HG03108 (cell line): ENCODE measurements around the gene ALS2CL.

Source experiments
- ATAC-seq: cut with Tn5 transposase; IDR thresholded peaks from one replicate; pipeline ENCODE4 v1.9.1; 2021; ENCODE audit warnings: moderate library complexity; ENCODE audit not compliant: unreplicated experiment

ALS2CL gene

DNA sequence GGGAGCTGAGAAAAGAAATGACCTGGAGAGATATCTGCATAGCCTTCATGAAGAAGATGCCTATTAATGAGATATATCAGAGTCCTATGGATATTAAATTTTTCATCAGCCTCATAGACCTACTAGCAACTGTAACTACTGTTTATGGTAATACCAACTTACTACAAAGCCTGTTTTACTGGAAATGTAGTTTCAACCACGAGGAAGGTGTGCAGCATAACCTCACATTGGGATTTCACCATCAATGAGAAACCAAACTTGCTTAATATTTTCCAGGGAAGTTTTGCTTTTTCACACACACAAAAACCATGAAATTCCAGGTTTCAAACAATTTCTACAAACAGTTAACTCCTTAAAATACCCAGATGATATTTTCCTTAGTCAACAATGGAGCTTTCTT lies 49.8 kb downstream of the ALS2CL start:
- ATAC-seq = no peak

DNA sequence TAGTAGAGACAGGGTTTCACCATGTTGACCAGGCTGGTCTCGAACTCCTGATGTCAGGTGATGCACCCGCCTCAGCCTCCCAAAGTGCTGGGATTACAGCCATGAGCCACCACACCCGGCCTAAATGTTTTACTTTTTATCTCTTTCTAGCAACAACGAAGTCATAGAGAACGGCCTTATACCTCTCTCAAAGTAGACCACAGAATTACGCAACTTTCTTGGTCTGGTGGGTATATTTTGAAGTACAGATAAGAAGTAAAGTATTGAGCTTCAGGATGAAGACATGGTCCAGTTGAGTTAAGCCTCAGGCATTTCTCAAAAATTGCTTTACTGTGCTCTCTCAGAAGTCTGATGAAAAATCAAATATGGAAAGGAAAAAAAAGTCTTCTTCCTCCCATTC lies 50.5 kb downstream of the ALS2CL start:
- no peak for ATAC-seq

DNA sequence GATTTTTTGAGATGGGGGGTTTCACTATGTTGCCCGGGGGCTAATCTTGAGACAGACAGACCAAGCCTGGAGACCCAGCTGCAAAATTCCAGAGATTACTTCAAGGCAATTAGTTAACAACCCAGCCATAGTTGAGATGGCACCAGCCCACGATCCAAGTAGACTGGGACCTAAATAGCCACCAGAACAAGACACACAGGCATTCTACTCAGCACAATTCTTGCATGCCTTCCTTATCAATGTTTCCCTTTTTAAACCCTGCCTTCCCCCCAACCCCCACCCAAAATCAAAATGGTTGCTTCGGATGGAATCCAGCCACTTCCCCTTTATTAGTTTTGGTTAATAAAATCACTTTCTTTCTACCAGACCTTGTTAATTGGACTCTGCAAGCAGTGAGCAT lies 52.6 kb downstream of the ALS2CL start:
- no peak for ATAC-seq

DNA sequence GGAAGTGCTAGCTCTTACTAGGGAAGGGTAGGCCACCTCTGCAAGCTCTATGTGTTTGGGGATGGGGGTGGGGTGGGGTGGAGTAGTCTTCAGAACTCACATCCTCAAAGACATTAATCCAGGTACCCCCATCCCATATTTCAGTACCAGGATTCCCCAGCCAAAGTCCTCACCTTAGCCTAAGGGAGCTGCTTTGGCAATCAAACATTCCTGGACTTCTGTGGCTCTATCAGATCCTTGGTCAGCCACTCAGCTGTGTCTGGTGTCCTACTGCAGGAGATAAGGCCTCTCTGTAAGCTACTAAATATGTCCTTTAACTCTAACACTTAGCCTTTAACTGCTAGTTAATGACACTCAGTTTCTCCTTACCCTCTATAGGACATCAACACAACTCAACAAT lies 54.3 kb downstream of the ALS2CL start:
- no peak for ATAC-seq

DNA sequence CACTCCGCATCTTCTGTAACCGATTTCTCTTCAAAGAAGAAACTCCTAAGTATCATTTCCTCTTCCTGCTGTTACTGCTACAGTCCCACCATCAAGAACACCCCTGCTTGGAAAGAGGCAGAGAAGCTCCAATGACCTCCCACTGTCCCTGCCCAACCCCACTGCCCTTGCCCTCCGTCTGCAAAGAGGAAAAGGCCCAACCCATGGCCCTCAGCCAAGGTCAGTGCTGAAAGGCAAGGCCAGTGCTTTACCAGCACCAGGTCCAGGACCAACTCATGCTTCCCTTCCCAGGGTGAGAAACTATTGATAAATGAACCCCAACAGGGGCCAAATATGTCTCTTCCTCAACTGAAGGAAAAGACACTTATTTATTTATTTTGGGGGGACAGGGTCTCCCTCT lies 58.6 kb downstream of the ALS2CL start:
- no peak for ATAC-seq

DNA sequence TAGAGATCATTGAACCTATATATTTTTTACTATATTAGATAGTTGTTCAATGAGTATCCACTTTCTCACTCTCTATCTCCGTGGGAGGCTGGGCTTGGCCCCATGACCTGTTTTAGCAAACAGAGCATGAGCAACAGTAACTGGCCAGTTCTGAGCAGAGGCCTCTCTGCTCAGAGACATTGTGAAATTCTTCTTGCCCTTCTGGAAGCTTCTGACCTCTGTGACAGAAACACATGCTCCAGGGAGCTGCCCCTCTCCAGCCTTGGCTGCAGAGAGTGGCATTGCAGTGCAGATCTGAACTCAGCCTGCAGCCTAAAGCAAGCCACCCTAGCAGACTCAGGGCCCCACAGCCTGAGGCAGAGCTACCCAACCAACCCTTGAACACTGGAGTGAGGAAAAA lies 60.7 kb downstream of the ALS2CL start:
- no peak for ATAC-seq

DNA sequence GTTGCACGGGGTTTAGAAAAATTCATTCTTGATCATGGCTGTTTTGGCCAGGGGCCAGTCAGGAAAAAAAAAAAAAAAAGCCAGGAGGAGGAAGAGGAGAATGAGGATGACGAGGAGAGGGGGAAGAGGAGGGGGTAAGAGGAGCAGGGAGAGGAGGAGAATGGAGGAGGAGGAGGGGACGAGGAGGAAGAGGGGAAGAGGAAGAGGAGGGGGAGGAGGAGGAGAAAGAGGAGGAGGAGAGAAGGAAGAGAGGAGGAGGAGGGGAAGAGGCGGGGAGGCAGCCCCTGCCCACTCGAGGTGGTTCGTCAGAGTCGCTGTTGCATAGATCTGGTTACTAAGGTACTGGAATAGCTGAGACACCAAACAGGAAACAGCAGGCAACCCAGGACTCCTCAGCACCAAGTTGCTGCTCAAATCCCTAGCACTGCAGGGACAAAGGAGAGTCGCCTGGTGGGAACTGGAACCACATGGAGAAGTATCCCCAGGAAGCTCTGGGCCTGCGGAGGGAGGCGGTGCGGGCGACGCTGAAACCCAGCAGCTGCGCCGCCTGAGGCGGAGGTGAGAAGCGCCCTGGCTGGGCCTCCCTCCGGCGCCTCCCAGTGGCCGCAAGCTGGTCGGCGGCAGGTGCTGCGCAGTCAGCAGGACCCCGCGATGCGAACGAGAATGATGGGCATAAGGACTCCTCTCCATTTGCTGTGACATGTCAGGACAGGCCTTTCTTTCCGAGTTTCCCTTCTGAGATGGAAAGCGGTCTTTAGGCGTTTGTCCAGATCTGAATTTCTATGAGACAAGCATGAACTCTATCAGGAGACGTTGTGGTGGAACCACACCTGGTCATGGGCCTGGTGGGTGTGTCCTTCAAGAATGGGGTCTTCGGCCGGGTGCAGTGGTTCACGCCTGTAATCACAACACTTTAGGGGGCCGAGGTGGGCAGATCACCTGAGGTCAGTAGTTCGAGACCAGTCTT lies 63.6 kb downstream of the ALS2CL start:
- ATAC-seq = peak; percentile 89

DNA sequence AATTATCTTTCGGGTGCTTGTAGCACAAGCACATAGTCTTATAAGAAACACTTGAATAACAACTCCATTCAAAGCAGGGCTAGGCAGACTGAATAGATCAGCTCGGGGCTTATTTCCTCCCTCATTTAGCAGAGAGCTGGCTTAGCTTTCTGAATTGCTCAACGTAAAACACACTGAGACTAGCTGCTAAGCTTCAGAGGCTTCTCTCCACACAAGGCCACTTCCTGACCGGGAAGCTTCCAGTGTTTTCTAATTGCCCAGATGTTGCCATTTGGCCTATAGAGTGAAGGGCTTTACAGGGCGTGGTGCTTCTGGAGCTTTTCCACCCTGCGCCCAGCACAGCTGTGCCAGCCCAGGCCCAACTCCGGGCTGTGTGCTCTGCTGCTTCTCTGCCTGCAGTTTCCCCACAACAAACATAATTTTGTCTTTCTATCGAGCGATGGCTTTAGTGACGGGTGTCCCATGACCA lies 64.5 kb downstream of the ALS2CL start:
- ATAC-seq = no peak

DNA sequence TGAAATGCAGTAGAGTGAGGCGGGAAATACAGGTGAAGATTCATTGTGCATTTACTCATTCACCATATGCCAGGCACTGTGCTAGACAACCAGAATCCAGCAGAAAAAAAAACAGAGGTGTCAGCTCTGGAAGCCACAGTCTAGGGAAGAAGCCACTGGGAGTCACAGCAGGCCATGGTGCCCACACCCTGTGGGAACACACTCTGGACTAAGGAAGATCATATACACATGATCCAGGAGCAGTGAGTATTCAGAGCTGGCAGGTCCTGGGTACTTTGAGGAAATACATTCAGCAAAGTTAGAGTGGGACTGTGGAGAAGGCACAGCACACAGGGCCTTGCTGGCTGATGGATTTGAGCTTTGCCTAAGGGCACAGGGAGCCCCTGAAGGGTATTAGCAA lies 66.4 kb downstream of the ALS2CL start:
- no peak for ATAC-seq

DNA sequence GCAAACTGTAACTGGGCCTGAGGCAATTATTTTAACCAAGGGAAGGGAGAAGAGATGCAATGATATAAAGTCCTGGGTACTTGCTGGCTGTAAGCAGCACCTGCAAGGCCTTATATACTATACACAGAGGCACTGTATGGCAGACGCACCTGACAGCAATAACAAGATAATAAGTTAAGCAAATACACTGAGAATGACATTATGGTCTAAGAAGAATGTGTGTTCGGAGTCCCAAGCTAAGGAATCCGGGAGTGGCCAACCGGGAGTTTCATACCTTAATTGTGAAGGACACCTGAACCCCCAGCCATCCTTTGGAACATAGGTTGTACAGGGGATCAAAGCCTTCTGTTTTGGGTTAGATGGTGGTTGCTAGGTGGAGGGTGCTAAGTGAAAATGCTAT lies 67.4 kb downstream of the ALS2CL start:
- no peak for ATAC-seq

DNA sequence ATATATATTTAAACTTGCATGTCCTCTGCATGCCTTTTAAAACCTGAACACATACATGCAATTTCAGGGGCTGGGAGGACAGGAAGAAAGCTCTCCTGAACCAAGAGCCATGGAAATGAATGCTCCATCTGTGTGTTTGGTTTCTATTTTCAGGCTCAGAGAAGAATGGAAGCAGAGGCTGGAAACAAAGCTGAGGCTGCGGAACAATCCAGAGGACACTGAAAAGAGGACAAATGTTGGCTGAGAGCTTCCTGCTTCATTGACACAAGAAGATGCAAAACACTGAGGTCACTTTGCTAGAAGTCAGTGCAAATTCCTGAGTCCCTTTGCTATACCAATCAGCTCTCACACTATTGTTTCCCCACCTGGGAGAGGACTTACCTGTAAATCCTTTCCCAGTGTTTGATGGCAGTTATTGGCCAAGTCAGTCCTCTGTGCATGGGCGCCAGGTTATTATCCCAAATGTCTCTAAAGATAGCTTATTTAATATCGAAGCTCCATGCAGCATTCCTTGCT lies 68.4 kb downstream of the ALS2CL start:
- no peak for ATAC-seq

DNA sequence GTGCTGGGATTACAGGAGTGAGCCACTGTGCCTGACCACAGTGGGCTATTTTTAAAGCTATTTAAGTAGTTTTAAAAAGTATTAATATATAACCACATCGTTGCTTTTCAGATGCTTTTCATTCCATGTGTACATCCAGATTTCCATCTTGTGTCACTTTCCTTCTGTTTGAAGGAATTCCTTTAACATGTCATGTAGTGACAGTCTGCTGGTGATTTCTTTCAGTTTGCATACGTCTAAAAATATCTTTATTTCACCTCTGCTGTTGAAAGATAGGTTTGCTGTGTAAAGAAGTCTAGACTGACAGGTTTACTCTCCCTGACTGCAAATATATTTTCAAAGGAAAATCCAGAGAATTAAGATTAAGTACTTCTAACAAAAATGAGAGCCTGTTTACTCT lies 68.9 kb downstream of the ALS2CL start:
- ATAC-seq = no peak

DNA sequence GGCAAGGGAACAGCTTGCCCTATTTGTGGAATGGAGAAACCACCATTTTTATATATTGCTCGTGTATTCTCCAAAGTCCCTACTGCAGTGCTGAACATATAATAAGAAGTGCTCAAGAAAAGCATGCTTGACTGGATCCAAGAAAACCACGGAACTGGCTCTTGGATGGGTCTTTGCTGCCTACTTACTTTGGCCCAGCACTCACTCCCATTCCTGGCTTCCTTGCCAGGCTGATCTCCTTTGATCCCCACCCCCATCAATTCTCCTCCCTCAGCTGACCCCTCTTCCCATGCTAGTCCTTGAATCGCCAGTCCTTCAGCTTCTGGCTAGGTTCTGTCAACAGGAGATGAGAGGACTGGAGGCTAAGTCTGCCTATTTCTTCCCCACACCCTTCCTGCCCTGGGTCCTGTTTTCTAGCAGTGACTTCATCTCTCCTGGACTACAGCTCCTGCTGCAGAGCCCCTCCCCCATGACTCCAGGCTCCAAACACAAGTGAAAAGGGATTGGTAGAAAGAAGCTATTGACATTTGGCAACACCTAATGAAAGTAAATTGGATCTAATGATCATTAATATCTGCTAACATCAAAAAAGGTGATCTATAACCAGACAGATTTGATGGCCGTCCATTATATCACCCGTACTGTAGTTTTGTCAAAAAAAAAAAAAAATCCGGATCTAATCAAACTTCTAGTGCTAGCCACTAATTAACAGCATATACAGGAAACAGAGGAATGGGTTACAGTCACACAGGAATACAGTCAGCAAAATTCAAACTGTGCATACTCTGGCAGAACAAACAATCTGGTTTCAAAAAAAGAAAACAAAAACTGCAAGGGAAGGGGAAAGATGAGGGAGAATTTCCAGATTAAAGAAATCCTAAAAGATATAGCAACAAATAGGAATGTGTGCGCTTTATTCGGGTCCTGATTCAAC lies 73.4 kb downstream of the ALS2CL start:
- ATAC-seq = no peak
